ENCODE data around the gene SFXN3.

Gene SFXN3

GRCh38 chr10:101038484-101038883 is 7.5 kb downstream of the SFXN3 start:
- DNase-seq = no peak

DNA sequence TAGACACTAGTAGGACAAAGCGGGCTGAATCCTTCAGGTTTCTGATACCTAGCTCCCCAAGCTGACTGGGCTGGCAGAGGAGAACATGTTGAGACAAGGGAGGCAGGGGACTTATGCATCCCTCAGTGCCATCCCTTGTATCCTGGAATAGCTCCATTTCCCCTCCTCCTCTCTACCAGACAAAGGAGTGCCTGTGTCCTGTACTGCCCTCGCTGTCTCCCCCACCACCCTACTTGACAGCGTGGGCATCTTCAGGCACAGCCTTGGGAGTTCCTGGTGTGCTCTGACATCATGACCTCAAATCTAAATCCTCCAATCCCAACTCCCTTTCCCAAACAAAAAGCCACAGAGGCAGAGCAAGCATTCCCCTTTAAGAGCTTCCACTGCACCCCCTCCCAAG is 9.0 kb downstream of the SFXN3 start:
- no peak for DNase-seq

DNA sequence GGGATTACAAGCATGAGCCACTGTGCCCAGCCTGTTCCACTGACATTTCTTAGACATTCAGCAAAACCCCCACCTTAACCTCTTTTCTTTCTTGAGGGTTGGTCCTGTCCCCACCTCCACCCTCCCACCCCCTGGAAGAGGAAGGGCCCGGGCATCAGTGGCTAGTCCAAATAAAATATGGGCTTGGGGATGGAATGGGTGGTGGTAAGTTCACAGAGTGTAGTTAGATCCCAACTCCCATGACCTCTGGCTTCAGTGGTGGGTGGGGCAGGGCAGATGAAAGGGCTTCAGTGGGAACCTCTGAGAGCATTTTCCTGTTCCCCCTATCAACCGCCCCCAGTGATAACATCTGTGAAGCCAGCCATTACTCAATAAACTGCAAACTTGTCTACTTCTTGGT is 9.8 kb downstream of the SFXN3 start:
- DNase-seq = no peak

DNA sequence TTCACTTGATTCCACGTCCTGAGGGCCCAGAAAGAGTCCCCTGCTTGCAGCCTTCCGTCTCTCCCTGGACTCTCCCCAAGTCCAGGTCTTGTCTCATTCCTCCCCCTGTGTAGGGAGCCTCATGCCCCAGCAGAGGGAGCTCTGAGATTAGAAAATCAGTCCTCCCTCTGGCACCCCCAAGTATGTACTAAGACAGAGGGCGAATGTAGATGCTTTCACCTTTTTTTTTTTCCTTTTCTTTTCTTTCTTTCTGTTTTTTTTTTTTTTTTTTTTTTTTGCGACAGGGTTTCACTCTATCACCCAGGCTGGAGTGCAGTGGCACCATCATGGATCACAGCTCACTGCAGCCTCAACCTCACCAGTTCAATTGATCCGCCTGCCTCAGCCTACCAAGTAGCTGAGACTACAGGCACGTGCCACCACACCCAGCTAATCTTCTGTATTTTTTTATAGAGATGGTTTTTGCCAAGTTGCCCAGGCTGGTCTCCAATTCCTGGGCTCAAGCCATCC is 10.3 kb downstream of the SFXN3 start:
- peak; percentile 68 for DNase-seq

DNA sequence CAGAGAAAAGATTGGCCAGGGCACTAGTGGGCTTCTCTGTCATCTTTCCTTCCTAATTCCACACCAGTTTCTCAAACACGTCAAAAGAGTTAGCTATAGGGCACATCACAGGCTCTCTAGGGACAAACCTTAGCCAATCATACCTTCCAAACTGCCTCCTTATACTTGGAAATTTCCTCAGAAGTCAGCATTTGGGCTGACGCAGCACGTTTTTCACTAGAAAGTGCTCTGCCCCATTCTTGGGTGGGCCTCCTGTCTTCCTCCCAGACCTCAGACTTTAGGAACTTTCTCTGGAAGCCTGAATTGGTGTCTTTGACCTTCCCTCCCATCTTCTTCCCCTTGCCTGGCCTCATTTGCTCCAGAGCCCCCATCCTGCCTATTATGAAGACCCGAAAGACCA is 11.1 kb downstream of the SFXN3 start:
- DNase-seq = no peak

GRCh38 chr10:101042667-101043362 is 11.8 kb downstream of the SFXN3 start:
- peak; percentile 86 for DNase-seq

DNA sequence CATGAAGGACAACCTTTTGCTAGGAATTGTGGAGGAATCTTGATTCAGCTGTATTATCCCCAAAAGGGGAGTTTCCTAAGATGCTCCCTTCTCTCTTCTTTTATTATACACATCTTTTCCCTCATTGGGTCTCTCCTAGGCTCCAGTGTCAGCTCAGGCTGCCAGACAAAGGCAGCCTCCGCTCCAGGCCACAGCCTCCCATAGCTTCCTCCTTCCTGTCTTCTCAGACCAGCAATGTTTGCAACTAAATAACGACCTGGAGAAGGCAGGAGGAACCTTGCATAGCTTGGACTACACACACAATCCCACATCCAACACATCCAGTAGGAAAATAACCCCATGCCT is 12.3 kb downstream of the SFXN3 start:
- no peak for DNase-seq

DNA sequence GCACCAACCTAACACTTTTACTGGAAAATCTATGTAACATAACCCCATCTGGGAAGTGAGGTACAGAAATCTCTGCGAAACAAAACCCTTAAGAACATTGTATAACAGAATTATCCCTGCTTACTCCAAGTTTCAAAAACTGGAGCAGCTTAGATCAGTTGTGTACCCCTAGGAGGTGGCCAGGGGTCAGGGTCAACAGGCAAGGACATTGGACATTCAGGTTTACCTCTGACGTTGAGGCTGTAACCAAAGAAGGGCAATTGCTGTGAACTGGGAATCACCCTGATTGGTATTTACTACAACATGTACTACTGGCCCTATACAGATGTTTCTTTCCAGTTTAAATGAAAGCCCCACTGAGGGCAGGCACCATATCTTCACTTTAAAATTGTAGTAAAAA is 13.1 kb downstream of the SFXN3 start:
- DNase-seq = no peak

DNA sequence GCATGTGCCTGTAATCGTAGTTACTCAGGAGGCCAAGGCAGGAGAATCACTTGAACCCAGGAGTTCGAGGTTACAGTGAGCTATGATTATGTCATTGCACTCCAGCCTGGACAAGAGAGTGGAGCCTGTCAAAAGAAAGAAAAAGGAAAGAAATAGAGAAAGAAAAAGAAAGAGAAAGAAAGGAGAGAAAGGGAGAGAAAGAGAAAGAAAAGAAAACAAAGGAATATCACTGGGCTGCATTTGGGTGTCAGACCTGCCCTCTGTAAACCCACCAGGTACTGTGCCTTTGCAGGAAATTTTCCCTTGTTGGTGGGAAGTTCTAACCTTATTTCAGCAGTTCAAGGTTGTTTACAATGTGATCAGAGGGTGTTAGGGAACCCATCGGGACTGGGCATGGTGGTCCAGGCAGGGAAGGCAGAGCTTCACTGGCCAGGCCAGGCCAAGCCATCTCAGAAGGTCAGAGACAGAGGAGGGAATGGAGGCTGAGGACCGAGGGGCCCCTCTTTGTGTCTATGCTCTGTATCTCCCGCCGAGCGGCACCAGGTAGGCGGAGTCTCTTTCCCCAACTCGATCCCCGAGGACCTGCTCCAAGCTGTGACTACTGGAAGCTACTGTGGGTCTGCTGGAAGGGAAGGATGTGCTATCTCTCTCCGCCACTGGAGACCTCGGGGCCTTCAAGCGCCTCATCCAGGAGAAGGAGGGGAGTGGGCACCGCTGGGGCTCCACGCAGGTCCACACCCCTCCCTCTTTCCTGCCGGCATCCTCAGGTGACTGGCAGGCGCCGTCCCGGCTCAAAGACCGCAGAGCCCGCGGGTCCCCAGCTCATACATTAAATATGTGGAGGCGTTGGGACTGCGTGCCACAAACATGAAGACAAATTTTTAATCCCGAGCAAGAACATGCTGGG is 15.6 kb downstream of the SFXN3 start:
- DNase-seq = no peak

DNA sequence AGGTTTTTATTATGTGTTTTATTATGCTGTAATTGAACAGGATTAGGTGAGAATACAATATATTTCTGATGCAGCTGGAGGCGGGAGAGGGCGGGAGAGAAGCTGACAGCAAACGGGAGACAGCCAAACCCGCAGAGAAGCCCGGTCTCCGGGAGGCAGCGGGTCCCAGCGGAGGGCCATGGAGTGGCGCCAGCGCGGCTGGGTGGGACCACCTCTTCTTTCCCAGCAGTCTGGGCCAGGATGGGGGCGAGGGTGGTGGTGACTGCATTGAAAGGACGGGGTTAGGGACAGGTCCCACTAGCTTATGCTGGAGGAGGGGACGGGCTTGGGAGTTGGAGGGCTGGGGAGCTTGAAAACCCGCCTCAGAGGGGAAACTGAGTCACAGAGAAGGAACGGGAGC is 16.2 kb downstream of the SFXN3 start:
- no peak for DNase-seq

DNA sequence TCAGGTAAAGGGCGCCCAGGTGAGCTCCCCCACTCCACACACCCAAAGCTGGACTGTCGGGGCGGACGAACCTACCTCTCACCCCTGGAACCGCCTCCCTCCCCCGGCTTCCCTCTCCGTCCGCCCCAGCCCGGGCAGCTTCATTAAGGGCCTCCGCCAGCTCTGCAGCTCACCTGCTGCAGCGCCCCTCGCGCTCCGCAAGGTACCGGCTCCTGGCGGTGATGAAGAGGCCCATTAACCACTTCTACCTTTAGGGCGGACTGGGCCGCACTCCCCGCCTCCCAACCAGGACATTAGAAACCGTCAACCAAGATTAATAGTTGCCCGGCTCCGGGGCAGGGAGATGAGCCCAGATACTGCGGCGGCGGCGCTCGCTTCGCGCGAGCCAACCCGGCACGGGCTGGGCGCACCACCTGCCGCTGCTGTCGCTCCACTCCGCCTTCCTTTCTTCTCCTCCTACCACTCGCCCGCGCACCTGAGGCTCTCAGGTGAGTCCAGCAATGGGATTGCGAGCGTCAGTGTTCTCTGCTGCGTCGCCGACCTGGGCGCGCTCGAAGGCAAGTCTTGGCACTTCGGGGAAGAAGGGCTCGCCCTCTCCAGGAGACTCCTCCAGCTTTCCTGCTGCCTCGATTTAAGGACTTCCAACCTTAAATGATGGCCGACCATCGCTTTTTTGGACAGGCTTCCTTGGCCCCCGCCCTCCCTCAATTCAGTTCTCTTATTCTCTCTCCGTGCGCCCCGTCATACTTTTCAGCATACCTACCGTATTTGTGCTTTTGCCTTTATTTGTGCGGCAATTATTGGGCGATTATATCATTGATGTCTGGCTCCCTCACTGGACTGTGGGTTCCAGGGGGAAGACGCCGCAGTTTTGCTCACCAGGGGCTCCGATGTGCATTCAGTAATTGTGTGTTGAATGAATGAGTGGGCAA is 17.2 kb downstream of the SFXN3 start:
- no peak for DNase-seq

DNA sequence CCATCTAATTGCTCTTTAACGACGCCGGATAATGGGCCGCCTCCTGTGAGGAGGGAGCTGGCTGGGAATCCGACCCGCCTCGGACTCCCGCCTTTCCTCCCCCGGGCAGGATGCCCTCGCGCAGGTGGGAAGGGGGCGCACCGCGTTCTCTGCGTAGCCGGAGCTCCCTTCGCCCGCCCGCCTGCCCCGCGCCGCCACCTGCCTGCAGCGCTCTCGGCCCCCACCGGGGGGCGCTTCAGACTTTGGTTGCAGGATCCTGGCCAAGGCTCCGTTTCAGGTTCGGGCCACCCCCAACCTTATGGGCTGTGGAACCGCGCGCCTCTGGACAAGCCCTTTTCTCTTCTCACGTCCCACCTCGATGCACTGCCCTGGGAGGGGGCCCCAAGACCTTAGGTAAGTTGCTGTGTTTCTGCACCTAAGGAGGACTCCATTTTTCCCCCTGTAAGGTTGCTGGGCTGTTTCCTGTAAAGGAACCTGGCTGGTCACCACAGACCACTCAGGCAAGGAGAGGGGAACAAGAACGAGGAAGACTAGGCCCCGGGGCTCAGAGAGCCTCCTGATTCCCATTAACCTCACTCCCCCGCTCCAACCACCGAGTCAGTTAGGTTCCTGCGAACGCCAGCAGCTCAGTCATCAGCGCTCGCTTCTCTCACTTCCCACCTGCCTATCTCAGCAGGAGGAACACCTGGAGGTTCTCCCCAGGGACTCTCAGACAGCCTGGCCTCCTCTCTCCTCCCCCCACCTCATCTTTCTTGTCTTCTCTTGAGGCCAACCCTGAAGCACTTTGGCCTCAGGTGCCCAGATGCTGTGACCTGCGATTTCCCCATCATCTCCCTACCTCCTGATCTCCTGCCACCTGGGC is 19.4 kb downstream of the SFXN3 start:
- peak; percentile 80 for DNase-seq

DNA sequence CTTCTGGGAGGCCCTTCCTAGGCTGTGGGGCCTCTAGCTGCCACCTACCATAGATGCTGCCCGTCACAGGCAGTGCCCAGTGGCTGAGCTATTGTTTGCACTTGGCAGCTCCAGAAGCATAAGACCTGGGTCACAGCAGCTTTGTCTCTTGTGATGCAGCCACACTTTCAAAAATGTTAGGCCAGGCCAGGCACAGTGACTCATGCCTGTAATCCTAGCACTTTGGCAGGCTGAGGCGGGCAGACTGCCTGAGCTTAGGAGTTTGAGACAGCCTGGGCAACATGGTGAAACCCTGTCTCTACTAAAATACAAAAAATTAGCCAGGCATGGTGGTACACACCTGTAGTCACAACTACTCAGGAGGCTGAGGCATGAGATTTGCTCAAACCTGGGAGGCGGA is 21.3 kb downstream of the SFXN3 start:
- no peak for DNase-seq

DNA sequence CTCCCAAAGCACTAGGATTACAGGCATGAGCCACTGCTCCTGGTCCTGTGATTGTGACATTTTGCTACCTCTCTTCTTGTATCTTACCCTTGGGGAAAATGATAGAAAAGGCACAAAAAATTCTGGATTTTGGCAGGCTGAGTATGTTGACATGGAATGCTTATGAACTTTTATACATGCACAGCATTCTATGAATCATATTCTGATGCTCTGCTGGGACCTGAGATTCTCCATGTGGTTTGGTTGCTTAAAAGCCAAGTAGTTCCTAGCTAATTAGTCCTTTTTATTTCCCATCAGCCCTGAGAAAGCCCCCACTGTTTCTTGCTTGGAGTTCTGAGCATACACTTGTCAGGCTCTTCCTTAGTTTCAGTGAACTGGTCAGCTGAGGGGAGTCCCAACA is 22.5 kb downstream of the SFXN3 start:
- no peak for DNase-seq

DNA sequence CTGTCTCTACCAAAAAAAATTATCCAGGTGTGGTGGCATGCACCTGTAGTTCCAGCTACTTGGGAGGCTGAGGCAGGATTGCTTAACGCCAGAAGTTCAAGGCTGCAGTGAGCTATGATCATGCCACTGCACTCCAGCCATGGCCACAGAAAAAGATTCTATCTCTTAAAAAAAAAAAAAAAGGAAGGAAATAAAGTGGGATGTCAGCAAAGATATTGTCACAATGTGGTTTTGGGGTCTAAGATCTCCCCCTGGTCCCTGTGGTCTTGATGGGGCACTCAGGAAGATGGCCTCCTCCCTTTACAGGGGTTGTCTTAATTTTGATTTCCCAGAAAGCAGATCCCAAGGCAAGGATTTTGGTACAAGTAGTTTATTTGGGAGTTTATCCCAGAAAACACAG is 23.3 kb downstream of the SFXN3 start:
- no peak for DNase-seq

GRCh38 chr10:101054876-101055275 is 23.8 kb downstream of the SFXN3 start:
- DNase-seq = no peak

- no peak for DNase-seq
Measured at GRCh38 chr10:101055411-101055810, 24.4 kb downstream of the SFXN3 start.

GRCh38 chr10:101056365-101057151 is 25.5 kb downstream of the SFXN3 start:
- DNase-seq = no peak

GRCh38 chr10:101060036-101060950 is 29.3 kb downstream of the SFXN3 start:
- DNase-seq = peak; percentile 93

- peak; percentile 92 for DNase-seq
Measured at GRCh38 chr10:101060951-101061623, 30.1 kb downstream of the SFXN3 start.
